Activated naive CD8-positive, alpha-beta T cell treated with anti-CD3 and anti-CD28 coated beads, Interleukin-2, amount 10 ng/mL, durations not matched to agents 7 days and 5 days (primary cell): Measurements from ENCODE around the gene CPE. TPM values are rescaled to one million over a fixed set of nuclear protein-coding genes. Genes with fewer than 3 reads are reported as not detected.
"Not testable (repeated sequence)": the region's sequence is repeated elsewhere in the genome, so short reads cannot be mapped to it uniquely, and the experiment has no call there.

Experiments
- ATAC-seq: fragments of 150-1000 bp; cut with Tn5 transposase; one replicate; pipeline ENCODE4 v1.10.0; 2021; ENCODE audit warnings: low read depth, moderate library complexity
- POLR2A ChIA-PET: fragments of 350-600 bp; sonication (Branson Sonifier 250); formaldehyde crosslinking; loops from one replicate; lab custom pipeline; 2021; ENCODE audit warnings: antibody characterized with exemption; lab: Charles Lee
- DNase-seq: peaks from one replicate; pipeline ENCODE4 v3.0.0; 2021
- H3K27ac Mint-ChIP-seq: one replicate; pipeline ENCODE4 v1.8.0; 2022; ENCODE audit warnings: mild to moderate bottlenecking, mixed read lengths
- H3K27me3 Mint-ChIP-seq: one replicate; pipeline ENCODE4 v1.8.0; 2022; ENCODE audit warnings: mild to moderate bottlenecking, moderate library complexity, mixed read lengths
- H3K36me3 Mint-ChIP-seq: one replicate; pipeline ENCODE4 v1.8.0; 2021; ENCODE audit warnings: mild to moderate bottlenecking, mixed read lengths
- H3K4me1 Mint-ChIP-seq: one replicate; pipeline ENCODE4 v1.8.0; 2021; ENCODE audit warnings: mixed read lengths
- H3K4me3 Mint-ChIP-seq: one replicate; pipeline ENCODE4 v1.8.0; 2022; ENCODE audit warnings: mild to moderate bottlenecking, moderate library complexity, mixed read lengths
- H3K9me3 Mint-ChIP-seq: one replicate; pipeline ENCODE4 v1.8.0; 2021; ENCODE audit warnings: mixed read lengths
- total RNA-seq, 2 experiments: library from RNA; stranded (reverse); gene quantifications; one replicate each; pipeline ENCODE4 v1.2.3, GENCODE V29; 2021

Gene CPE
- total RNA-seq = not detected

DNA sequence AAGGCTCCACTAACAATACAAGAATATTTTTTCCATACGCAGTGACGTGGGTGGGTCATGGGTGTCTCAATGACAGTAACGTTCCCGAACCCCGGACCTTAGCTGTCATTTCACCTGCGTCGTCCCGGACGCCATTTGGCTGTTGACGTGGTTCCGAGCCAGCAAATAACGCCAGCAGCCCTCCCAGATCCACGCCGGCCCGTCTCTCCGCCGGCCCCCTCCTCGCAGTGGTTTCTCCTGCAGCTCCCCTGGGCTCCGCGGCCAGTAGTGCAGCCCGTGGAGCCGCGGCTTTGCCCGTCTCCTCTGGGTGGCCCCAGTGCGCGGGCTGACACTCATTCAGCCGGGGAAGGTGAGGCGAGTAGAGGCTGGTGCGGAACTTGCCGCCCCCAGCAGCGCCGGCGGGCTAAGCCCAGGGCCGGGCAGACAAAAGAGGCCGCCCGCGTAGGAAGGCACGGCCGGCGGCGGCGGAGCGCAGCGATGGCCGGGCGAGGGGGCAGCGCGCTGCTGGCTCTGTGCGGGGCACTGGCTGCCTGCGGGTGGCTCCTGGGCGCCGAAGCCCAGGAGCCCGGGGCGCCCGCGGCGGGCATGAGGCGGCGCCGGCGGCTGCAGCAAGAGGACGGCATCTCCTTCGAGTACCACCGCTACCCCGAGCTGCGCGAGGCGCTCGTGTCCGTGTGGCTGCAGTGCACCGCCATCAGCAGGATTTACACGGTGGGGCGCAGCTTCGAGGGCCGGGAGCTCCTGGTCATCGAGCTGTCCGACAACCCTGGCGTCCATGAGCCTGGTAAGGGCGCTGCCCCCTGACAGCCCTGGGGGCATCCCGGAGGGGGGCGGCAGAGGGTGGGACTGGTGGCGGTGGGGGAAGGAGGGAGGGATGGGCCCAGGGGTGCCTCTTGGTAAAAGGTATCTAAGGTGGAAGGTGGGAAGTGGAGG is at the start of gene CPE:
CPE (plus strand) TSS at position 264 of the 933 bp plus-strand sequence; CDS start at position 478, 214 bp downstream.
- peaks cover 9% of the 10 kb centered on the region for H3K4me1 Mint-ChIP-seq
- H3K36me3 Mint-ChIP-seq = no peaks in the 10 kb centered on the region
- H3K4me3 Mint-ChIP-seq = peak within 1 kb of the TSS; percentile 81
- H3K27me3 Mint-ChIP-seq = peaks cover 83% of the 10 kb centered on the region
- peak; percentile 99 for ATAC-seq
- POLR2A ChIA-PET = no interaction called here
- no peaks in the 10 kb centered on the region for H3K9me3 Mint-ChIP-seq
- H3K27ac Mint-ChIP-seq = no peak within 1 kb of the TSS
- DNase-seq = peak; percentile 70

DNA sequence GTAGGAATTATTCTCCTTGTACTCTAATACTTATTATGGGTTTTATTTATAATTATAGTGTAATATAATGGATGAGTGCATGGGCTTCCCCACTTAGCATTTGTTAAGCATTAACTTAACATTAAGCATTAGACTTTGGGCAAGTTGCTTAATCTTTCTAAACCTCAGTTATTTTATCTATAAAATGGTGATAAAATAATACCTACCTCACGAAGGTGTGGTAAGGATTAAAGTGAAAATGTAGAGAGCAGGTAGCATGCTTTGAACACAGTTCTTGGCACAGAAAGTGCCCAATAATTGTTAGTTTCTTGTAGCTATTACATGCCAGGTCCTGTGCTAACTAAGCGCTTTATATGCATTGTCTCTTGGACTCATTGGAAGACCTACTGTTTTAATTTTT is 48.7 kb upstream of the CPE start:
- DNase-seq = no peak
- POLR2A ChIA-PET = no interaction called here
- Mint-ChIP-seq H3K9me3 (no peaks in the 10 kb centered on the region), H3K4me1 (peaks cover 44% of the 10 kb centered on the region), H3K27me3 (no peaks in the 10 kb centered on the region), H3K4me3 (peak overlapping the region; percentile 41), H3K27ac (no peak overlapping the region), H3K36me3 (peaks cover 17% of the 10 kb centered on the region)
- ATAC-seq = no peak

DNA sequence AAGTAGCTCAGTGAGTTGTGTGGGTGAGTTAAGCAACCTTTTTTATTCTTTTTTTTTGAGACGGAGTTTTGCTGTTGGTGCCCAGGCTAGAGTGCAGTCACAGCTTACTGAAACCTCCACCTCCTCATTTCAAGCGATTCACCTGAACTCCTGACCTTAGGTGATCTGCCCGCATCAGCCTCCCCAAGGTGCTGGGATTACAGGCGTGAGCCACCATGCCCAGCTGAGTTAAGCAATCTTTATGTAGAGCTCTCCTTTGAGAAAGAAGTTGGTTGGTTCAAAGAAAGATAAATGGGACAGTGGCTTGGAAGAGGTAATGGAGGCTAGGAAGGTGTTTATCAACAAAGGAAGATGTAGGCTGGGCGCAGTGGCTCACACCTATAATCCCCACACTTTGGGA is 48.1 kb upstream of the CPE start:
- DNase-seq (no peak), ATAC-seq (no peak)
- Mint-ChIP-seq H3K4me3 (peak overlapping the region; percentile 41), H3K9me3 (no peaks in the 10 kb centered on the region), H3K27me3 (no peaks in the 10 kb centered on the region), H3K27ac (peak overlapping the region; percentile 8), H3K36me3 (peaks cover 13% of the 10 kb centered on the region), H3K4me1 (peaks cover 41% of the 10 kb centered on the region)
- POLR2A ChIA-PET = no interaction called here

GRCh38 chr4:165331359-165331758 is 47.4 kb upstream of the CPE start:
- Mint-ChIP-seq H3K4me1 (peaks cover 35% of the 10 kb centered on the region), H3K9me3 (no peaks in the 10 kb centered on the region), H3K27me3 (no peaks in the 10 kb centered on the region), H3K36me3 (peaks cover 14% of the 10 kb centered on the region), H3K4me3 (peak overlapping the region; percentile 58), H3K27ac (peak overlapping the region; percentile 31)
- ATAC-seq (no peak), DNase-seq (no peak)
- POLR2A ChIA-PET = no interaction called here

GRCh38 chr4:165331823-165332222 is 47.0 kb upstream of the CPE start:
- Mint-ChIP-seq H3K27me3 (no peaks in the 10 kb centered on the region), H3K9me3 (no peaks in the 10 kb centered on the region), H3K4me3 (peak overlapping the region; percentile 55), H3K27ac (no peak overlapping the region), H3K4me1 (peaks cover 38% of the 10 kb centered on the region), H3K36me3 (peaks cover 19% of the 10 kb centered on the region)
- DNase-seq (no peak), ATAC-seq (no peak)
- POLR2A ChIA-PET = no interaction called here

- Mint-ChIP-seq H3K4me1 (peaks cover 42% of the 10 kb centered on the region), H3K36me3 (peaks cover 21% of the 10 kb centered on the region), H3K27ac (no peak overlapping the region), H3K27me3 (no peaks in the 10 kb centered on the region), H3K4me3 (peak overlapping the region; percentile 55), H3K9me3 (no peaks in the 10 kb centered on the region)
- DNase-seq (no peak), ATAC-seq (no peak)
- POLR2A ChIA-PET = no interaction called here
Measured at GRCh38 chr4:165332502-165332901, 46.3 kb upstream of the CPE start.

DNA sequence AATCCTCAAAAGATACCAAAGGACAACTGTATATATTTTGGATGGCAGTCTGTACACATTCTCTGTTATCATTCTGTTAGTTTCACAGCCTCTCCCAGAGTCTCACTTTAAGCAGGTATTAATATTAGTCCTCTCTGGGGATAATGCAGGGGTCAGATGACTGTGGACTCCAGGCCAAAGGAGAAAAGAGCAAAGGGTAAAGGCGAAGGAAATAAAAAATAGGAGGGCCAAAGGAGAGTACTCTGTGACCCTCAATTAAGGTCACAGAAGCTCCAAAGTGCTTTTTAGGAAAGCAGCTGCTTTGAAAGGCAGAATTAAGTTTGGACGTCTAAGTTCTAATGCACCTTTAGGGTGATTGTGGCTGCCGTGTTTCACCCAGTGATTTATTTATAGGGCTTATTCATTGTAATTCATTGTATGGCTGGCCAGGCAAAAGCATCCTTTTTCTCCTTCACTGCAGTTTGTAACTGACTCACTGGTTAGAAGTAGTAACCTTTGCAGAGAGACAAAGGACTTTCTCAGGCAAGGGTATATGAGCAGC is 43.6 kb upstream of the CPE start:
- H3K36me3 Mint-ChIP-seq = peaks cover 24% of the 10 kb centered on the region
- POLR2A ChIA-PET = interaction anchor here (0.6 kb wide), 1 partner anchor 103 kb away, joined by 3 read pairs; no protein-coding TSS in a partner anchor
- no peak for DNase-seq
- no peaks in the 10 kb centered on the region for H3K27me3 Mint-ChIP-seq
- no peak for ATAC-seq
- H3K27ac Mint-ChIP-seq = no peak overlapping the region
- H3K9me3 Mint-ChIP-seq = no peaks in the 10 kb centered on the region
- H3K4me3 Mint-ChIP-seq = no peak overlapping the region
- peaks cover 38% of the 10 kb centered on the region for H3K4me1 Mint-ChIP-seq

DNA sequence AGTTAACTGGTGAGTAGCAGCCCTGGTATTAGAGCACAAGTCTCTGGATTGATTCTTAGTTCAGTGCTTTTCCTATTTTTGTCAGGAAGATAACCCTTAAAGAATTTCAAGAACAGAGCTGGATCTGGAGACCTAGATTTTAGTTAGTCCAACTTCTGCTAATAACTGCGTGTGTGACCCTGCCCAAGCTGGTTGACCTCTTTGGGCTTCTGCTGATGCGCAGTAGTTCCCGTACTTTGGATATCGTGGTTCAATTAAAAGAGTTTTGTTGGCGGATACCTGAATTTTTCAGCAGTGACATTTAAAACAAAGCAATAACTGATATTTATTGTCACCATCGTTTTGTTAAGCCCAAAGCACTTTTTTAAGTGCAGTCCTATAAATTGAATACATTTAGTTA is 42.1 kb upstream of the CPE start:
- no peaks in the 10 kb centered on the region for H3K9me3 Mint-ChIP-seq
- peaks cover 26% of the 10 kb centered on the region for H3K4me1 Mint-ChIP-seq
- H3K4me3 Mint-ChIP-seq = no peak overlapping the region
- POLR2A ChIA-PET = no interaction called here
- DNase-seq (no peak), ATAC-seq (no peak)
- H3K27ac Mint-ChIP-seq = no peak overlapping the region
- peaks cover 17% of the 10 kb centered on the region for H3K36me3 Mint-ChIP-seq
- no peaks in the 10 kb centered on the region for H3K27me3 Mint-ChIP-seq

DNA sequence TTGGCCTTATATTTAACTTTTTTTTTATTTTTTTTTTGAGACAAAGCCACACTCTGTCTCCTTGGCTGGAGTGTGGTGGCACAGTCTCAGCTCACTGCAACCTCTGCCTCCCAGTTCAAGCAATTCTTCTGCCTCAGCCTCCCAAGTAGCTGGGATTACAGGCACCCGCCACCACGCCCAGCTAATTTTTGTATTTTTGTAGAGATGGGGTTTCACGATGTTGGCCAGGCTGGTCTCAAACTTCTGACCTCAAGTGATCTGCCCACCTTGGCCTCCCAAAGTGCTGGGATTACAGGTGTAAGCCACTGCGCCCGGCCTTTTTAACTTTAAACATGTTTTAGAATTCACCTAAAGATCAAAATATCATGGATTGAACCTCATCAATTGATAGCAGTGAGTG is 36.5 kb upstream of the CPE start:
- ATAC-seq, H3K9me3 Mint-ChIP-seq, H3K36me3 Mint-ChIP-seq, H3K4me3 Mint-ChIP-seq, H3K4me1 Mint-ChIP-seq, H3K27ac Mint-ChIP-seq, DNase-seq, H3K27me3 Mint-ChIP-seq: not testable (repeated sequence)
- POLR2A ChIA-PET = interaction anchor here (1.4 kb wide), 1 partner anchor 15 kb away, joined by 4 read pairs; the partner anchor contains the start of gene MSMO1

GRCh38 chr4:165343353-165344191 is 35.2 kb upstream of the CPE start:
- no peak overlapping the region for H3K27ac Mint-ChIP-seq
- no peak for ATAC-seq
- POLR2A ChIA-PET = interaction anchor here (1.2 to 1.4 kb wide), 2 partner anchors 16 to 212 kb away, joined by 3 to 4 read pairs; partner anchors contain the start of gene MSMO1
- H3K4me1 Mint-ChIP-seq = peaks cover 2% of the 10 kb centered on the region
- no peaks in the 10 kb centered on the region for H3K9me3 Mint-ChIP-seq
- DNase-seq = no peak
- H3K4me3 Mint-ChIP-seq = no peak overlapping the region
- peaks cover 4% of the 10 kb centered on the region for H3K36me3 Mint-ChIP-seq
- no peaks in the 10 kb centered on the region for H3K27me3 Mint-ChIP-seq

DNA sequence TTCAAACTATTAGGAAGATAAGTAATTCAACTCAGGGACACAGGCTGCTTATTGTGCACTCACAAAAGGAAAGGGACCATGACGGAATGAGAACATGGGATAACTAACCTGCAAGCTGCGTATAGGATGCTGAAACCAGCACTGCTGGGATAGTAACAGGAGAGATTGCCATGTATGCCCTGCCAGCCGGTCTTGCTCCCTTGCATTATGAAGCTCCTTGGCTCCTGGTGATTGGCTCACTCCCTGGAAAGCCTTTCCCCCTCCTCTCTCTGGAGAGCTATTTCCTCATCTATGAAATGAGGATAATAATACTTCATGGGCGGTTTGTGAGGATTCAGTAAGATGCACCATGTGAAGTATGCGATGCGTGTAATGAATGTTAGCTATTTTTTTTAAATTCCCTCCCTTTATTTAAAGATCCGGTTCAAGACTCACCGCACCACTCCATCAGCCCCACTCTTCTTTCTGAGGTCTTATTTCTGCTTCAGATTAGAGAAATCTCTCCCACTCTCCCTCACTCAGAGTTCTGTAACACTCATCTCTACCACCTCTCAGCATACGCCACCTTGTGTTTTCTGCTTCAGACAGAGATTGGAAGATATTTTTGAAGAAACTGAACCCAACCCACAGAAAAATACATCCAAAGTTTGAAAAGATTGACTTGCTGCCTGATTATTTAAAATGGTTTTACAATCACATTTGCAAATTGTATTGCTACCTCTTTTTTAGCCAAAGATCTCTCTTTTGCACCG is 33.0 kb upstream of the CPE start:
- Mint-ChIP-seq H3K4me3 (no peak overlapping the region), H3K9me3 (no peaks in the 10 kb centered on the region), H3K36me3 (peaks cover 2% of the 10 kb centered on the region), H3K27ac (no peak overlapping the region), H3K4me1 (peaks cover 2% of the 10 kb centered on the region), H3K27me3 (peaks cover under 1% of the 10 kb centered on the region)
- ATAC-seq (no peak), DNase-seq (no peak)
- POLR2A ChIA-PET = no interaction called here

GRCh38 chr4:165347647-165348569 is 30.9 kb upstream of the CPE start:
- Mint-ChIP-seq H3K4me3 (no peak overlapping the region), H3K27me3 (peaks cover 7% of the 10 kb centered on the region), H3K36me3 (no peaks in the 10 kb centered on the region), H3K9me3 (no peaks in the 10 kb centered on the region), H3K4me1 (peaks cover 5% of the 10 kb centered on the region), H3K27ac (no peak overlapping the region)
- no peak for ATAC-seq
- POLR2A ChIA-PET = no interaction called here
- no peak for DNase-seq
